ENCODE results near the gene PLXNA2.

Gene PLXNA2

GRCh38 chr1:208221291-208221622 is 22.9 kb downstream of the PLXNA2 start:
- FAIRE-seq (no peak), DNase-seq (ENCODE audit: insufficient read length, low spot score) (no peak)
- no peak for TF ChIP-seq POU2F2 (IDR thresholded peaks at IDR 0.05; ENCODE audit: low read depth, low read length)
- no peak for TF ChIP-seq POLR2AphosphoS5 (IDR thresholded peaks at IDR 0.05; ENCODE audit: low read depth, low read length)
- TF ChIP-seq SPI1 (IDR thresholded peaks at IDR 0.05; ENCODE audit: low read depth, low read length): no peak
- TF ChIP-seq POLR2A (IDR thresholded peaks at IDR 0.05; ENCODE audit: low read depth, low read length): no peak
- TF ChIP-seq TAF1 (IDR thresholded peaks at IDR 0.05; ENCODE audit: low read depth, low read length): no peak
- TF ChIP-seq PAX5 (IDR thresholded peaks at IDR 0.05; ENCODE audit: insufficient read depth, low read length, severe bottlenecking): no peak

- DNase-seq (ENCODE audit: insufficient read length, low spot score): no peak
- FAIRE-seq: no peak
- TF ChIP-seq POU2F2 (IDR thresholded peaks at IDR 0.05; ENCODE audit: low read depth, low read length) (no peak), TAF1 (IDR thresholded peaks at IDR 0.05; ENCODE audit: low read depth, low read length) (no peak), PAX5 (IDR thresholded peaks at IDR 0.05; ENCODE audit: insufficient read depth, low read length, severe bottlenecking) (no peak), POLR2A (IDR thresholded peaks at IDR 0.05; ENCODE audit: low read depth, low read length) (no peak), POLR2AphosphoS5 (IDR thresholded peaks at IDR 0.05; ENCODE audit: low read depth, low read length) (no peak), SPI1 (IDR thresholded peaks at IDR 0.05; ENCODE audit: low read depth, low read length) (no peak)
Observed at GRCh38 chr1:208219659-208220282, 24.4 kb downstream of the PLXNA2 start.

GRCh38 chr1:208219098-208219658 is 25.0 kb downstream of the PLXNA2 start:
- TF ChIP-seq PAX5 (IDR thresholded peaks at IDR 0.05; ENCODE audit: insufficient read depth, low read length, severe bottlenecking) (no peak), TAF1 (IDR thresholded peaks at IDR 0.05; ENCODE audit: low read depth, low read length) (no peak), POLR2AphosphoS5 (IDR thresholded peaks at IDR 0.05; ENCODE audit: low read depth, low read length) (no peak), POU2F2 (IDR thresholded peaks at IDR 0.05; ENCODE audit: low read depth, low read length) (no peak), POLR2A (IDR thresholded peaks at IDR 0.05; ENCODE audit: low read depth, low read length) (no peak), SPI1 (IDR thresholded peaks at IDR 0.05; ENCODE audit: low read depth, low read length) (no peak)
- DNase-seq (ENCODE audit: insufficient read length, low spot score) (no peak), FAIRE-seq (no peak)

GRCh38 chr1:208218237-208219097 is 25.7 kb downstream of the PLXNA2 start:
- no peak for FAIRE-seq
- no peak for TF ChIP-seq POLR2AphosphoS5 (IDR thresholded peaks at IDR 0.05; ENCODE audit: low read depth, low read length)

GRCh38 chr1:208217781-208218180 is 26.4 kb downstream of the PLXNA2 start:
- DNase-seq (ENCODE audit: insufficient read length, low spot score) (no peak), FAIRE-seq (no peak)
- no peak for TF ChIP-seq PAX5 (IDR thresholded peaks at IDR 0.05; ENCODE audit: insufficient read depth, low read length, severe bottlenecking)
- TF ChIP-seq TAF1 (IDR thresholded peaks at IDR 0.05; ENCODE audit: low read depth, low read length): no peak
- no peak for TF ChIP-seq POLR2AphosphoS5 (IDR thresholded peaks at IDR 0.05; ENCODE audit: low read depth, low read length)
- no peak for TF ChIP-seq SPI1 (IDR thresholded peaks at IDR 0.05; ENCODE audit: low read depth, low read length)
- no peak for TF ChIP-seq POLR2A (IDR thresholded peaks at IDR 0.05; ENCODE audit: low read depth, low read length)

More at GRCh38 chr1:208218237-208219097, 25.7 kb downstream of the PLXNA2 start:
- DNase-seq (ENCODE audit: insufficient read length, low spot score): no peak

- TF ChIP-seq POLR2A (IDR thresholded peaks at IDR 0.05; ENCODE audit: low read depth, low read length): no peak
- no peak for TF ChIP-seq PAX5 (IDR thresholded peaks at IDR 0.05; ENCODE audit: insufficient read depth, low read length, severe bottlenecking)
- no peak for TF ChIP-seq POLR2AphosphoS5 (IDR thresholded peaks at IDR 0.05; ENCODE audit: low read depth, low read length)
- TF ChIP-seq TAF1 (IDR thresholded peaks at IDR 0.05; ENCODE audit: low read depth, low read length): no peak
- TF ChIP-seq POU2F2 (IDR thresholded peaks at IDR 0.05; ENCODE audit: low read depth, low read length): no peak
- no peak for TF ChIP-seq SPI1 (IDR thresholded peaks at IDR 0.05; ENCODE audit: low read depth, low read length)
- DNase-seq (ENCODE audit: insufficient read length, low spot score) (no peak), FAIRE-seq (no peak)
Observed at GRCh38 chr1:208216806-208217205, 27.4 kb downstream of the PLXNA2 start.

GRCh38 chr1:208216062-208216461 is 28.1 kb downstream of the PLXNA2 start:
- DNase-seq (ENCODE audit: insufficient read length, low spot score) (no peak), FAIRE-seq (no peak)
- TF ChIP-seq POLR2A (IDR thresholded peaks at IDR 0.05; ENCODE audit: low read depth, low read length) (no peak), SPI1 (IDR thresholded peaks at IDR 0.05; ENCODE audit: low read depth, low read length) (no peak), POU2F2 (IDR thresholded peaks at IDR 0.05; ENCODE audit: low read depth, low read length) (no peak), PAX5 (IDR thresholded peaks at IDR 0.05; ENCODE audit: insufficient read depth, low read length, severe bottlenecking) (no peak), TAF1 (IDR thresholded peaks at IDR 0.05; ENCODE audit: low read depth, low read length) (no peak), POLR2AphosphoS5 (IDR thresholded peaks at IDR 0.05; ENCODE audit: low read depth, low read length) (no peak)

- no peak for TF ChIP-seq POLR2A (IDR thresholded peaks at IDR 0.05; ENCODE audit: low read depth, low read length)
- no peak for TF ChIP-seq POU2F2 (IDR thresholded peaks at IDR 0.05; ENCODE audit: low read depth, low read length)
- no peak for TF ChIP-seq PAX5 (IDR thresholded peaks at IDR 0.05; ENCODE audit: insufficient read depth, low read length, severe bottlenecking)
- no peak for TF ChIP-seq SPI1 (IDR thresholded peaks at IDR 0.05; ENCODE audit: low read depth, low read length)
- no peak for TF ChIP-seq TAF1 (IDR thresholded peaks at IDR 0.05; ENCODE audit: low read depth, low read length)
- no peak for TF ChIP-seq POLR2AphosphoS5 (IDR thresholded peaks at IDR 0.05; ENCODE audit: low read depth, low read length)
- FAIRE-seq (no peak), DNase-seq (ENCODE audit: insufficient read length, low spot score) (no peak)
Observed at GRCh38 chr1:208215393-208215792, 28.8 kb downstream of the PLXNA2 start.

GRCh38 chr1:208213786-208214185 is 30.4 kb downstream of the PLXNA2 start:
- FAIRE-seq (no peak), DNase-seq (ENCODE audit: insufficient read length, low spot score) (no peak)
- TF ChIP-seq POLR2AphosphoS5 (IDR thresholded peaks at IDR 0.05; ENCODE audit: low read depth, low read length) (no peak), PAX5 (IDR thresholded peaks at IDR 0.05; ENCODE audit: insufficient read depth, low read length, severe bottlenecking) (no peak), TAF1 (IDR thresholded peaks at IDR 0.05; ENCODE audit: low read depth, low read length) (no peak), POLR2A (IDR thresholded peaks at IDR 0.05; ENCODE audit: low read depth, low read length) (no peak), SPI1 (IDR thresholded peaks at IDR 0.05; ENCODE audit: low read depth, low read length) (no peak), POU2F2 (IDR thresholded peaks at IDR 0.05; ENCODE audit: low read depth, low read length) (no peak)

All from GM12891 (cell line).